ENCODE measurements around the gene NTN1.

- TF ChIP-seq TBX3 (IDR thresholded peaks at IDR 0.05; ENCODE audit: borderline replicate concordance) (no peak), ZIK1 (CRISPR knock-in tag; IDR thresholded peaks at IDR 0.05; ENCODE audit: borderline replicate concordance, low read depth) (no peak), FOXK2 (IDR thresholded peaks at IDR 0.05) (no peak), ZNF260 (CRISPR knock-in tag; IDR thresholded peaks at IDR 0.05; ENCODE audit: borderline replicate concordance, low read depth) (no peak), BHLHE40 (IDR thresholded peaks at IDR 0.05; ENCODE audit: low read length) (no peak), NFIC (IDR thresholded peaks at IDR 0.05; ENCODE audit: low read length) (no peak), TFAP4 (IDR thresholded peaks at IDR 0.05; ENCODE audit: borderline replicate concordance, low read depth) (no peak), ZNF281 (CRISPR knock-in tag; IDR thresholded peaks at IDR 0.05; ENCODE audit: borderline replicate concordance) (no peak), PREB (CRISPR knock-in tag; IDR thresholded peaks at IDR 0.05) (no peak), UBTF (CRISPR knock-in tag; IDR thresholded peaks at IDR 0.05) (no peak), NFE2 (CRISPR knock-in tag; IDR thresholded peaks at IDR 0.05) (no peak), ZFP36 (IDR thresholded peaks at IDR 0.05; ENCODE audit: borderline replicate concordance, low read depth, low read length, partially characterized antibody) (no peak)
- TF ChIP-seq, protein P1, sequence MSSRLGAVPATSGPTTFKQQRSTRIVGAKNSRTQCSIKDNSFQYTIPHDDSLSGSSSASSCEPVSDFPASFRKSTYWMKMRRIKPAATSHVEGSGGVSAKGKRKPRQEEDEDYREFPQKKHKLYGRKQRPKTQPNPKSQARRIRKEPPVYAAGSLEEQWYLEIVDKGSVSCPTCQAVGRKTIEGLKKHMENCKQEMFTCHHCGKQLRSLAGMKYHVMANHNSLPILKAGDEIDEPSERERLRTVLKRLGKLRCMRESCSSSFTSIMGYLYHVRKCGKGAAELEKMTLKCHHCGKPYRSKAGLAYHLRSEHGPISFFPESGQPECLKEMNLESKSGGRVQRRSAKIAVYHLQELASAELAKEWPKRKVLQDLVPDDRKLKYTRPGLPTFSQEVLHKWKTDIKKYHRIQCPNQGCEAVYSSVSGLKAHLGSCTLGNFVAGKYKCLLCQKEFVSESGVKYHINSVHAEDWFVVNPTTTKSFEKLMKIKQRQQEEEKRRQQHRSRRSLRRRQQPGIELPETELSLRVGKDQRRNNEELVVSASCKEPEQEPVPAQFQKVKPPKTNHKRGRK (CRISPR knock-in tag; IDR thresholded peaks at IDR 0.05) = no peak
- TF ChIP-seq, protein P2, sequence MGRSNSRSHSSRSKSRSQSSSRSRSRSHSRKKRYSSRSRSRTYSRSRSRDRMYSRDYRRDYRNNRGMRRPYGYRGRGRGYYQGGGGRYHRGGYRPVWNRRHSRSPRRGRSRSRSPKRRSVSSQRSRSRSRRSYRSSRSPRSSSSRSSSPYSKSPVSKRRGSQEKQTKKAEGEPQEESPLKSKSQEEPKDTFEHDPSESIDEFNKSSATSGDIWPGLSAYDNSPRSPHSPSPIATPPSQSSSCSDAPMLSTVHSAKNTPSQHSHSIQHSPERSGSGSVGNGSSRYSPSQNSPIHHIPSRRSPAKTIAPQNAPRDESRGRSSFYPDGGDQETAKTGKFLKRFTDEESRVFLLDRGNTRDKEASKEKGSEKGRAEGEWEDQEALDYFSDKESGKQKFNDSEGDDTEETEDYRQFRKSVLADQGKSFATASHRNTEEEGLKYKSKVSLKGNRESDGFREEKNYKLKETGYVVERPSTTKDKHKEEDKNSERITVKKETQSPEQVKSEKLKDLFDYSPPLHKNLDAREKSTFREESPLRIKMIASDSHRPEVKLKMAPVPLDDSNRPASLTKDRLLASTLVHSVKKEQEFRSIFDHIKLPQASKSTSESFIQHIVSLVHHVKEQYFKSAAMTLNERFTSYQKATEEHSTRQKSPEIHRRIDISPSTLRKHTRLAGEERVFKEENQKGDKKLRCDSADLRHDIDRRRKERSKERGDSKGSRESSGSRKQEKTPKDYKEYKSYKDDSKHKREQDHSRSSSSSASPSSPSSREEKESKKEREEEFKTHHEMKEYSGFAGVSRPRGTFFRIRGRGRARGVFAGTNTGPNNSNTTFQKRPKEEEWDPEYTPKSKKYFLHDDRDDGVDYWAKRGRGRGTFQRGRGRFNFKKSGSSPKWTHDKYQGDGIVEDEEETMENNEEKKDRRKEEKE (IDR thresholded peaks at IDR 0.05) = no peak
Observed at GRCh38 chr17:9115214-9116191, 94.2 kb downstream of the NTN1 start.

Data from HepG2 (cell line).